Left kidney (tissue), 2 donors: ENCODE measurements around the gene PYGB. TPM values are rescaled to one million over a fixed set of nuclear protein-coding genes. Genes with fewer than 3 reads are reported as not detected.
"Not testable (repeated sequence)": the region's sequence is repeated elsewhere in the genome, so short reads cannot be mapped to it uniquely, and the experiment has no call there.

Experiments used
- DNase-seq: peaks from one replicate; pipeline ENCODE4 v3.0.0-alpha.2; 2013
- polyA plus RNA-seq: library from polyadenylated mRNA; unstranded; fragments of 120-200 nt; gene quantifications from one replicate; pipeline ENCODE4 v1.2.1, GENCODE V29; 2013; ENCODE audit not compliant: insufficient read length

PYGB gene
- polyA plus RNA-seq, 1 donor: 47.0 TPM

- no peak for DNase-seq
These were observed 18.3 kb upstream of the PYGB start for GRCh38 chr20:25229486-25230165.

- no peak for DNase-seq
These were observed 17.6 kb upstream of the PYGB start for GRCh38 chr20:25230166-25230831.

- DNase-seq: no peak
These were observed 14.7 kb upstream of the PYGB start for GRCh38 chr20:25233016-25233772.

GRCh38 chr20:25234009-25234849, 13.7 kb upstream of the PYGB start:
- DNase-seq: not testable (repeated sequence)

- no peak for DNase-seq
These were observed 11.2 kb upstream of the PYGB start for GRCh38 chr20:25236450-25237304.

- DNase-seq: no peak
These were observed 10.1 kb upstream of the PYGB start for GRCh38 chr20:25237610-25238318.

GRCh38 chr20:25238319-25239037, 9.4 kb upstream of the PYGB start:
- DNase-seq: no peak

- DNase-seq: no peak
These were observed 8.2 kb upstream of the PYGB start for GRCh38 chr20:25239387-25240370.

GRCh38 chr20:25240851-25241658, 6.8 kb upstream of the PYGB start:
- DNase-seq: not testable (repeated sequence)

GRCh38 chr20:25241659-25241955, 6.3 kb upstream of the PYGB start:
- not testable (repeated sequence) for DNase-seq

GRCh38 chr20:25242231-25242630, 5.7 kb upstream of the PYGB start:
- no peak for DNase-seq

GRCh38 chr20:25243416-25243979, 4.4 kb upstream of the PYGB start:
- no peak for DNase-seq

GRCh38 chr20:25244976-25245375, 2.9 kb upstream of the PYGB start:
- no peak for DNase-seq

- no peak for DNase-seq
These were observed 2.4 kb upstream of the PYGB start for GRCh38 chr20:25245461-25245860.

GRCh38 chr20:25246182-25246999, 1.5 kb upstream of the PYGB start:
- no peak for DNase-seq

- no peak for DNase-seq
These were observed 826 bp upstream of the PYGB start for GRCh38 chr20:25247000-25247517.
